HFF-Myc (cell line): ENCODE data around the gene ALK.

ENCODE experiments used
- DNase-seq: peaks from one replicate; pipeline ENCODE4 v3.0.0-alpha.2; 2011; ENCODE audit warnings: low read depth; ENCODE audit errors: extremely low read depth
- H3K4me3 ChIP-seq: replicated peaks from 2 replicates; pipeline ENCODE4 v1.5.1; 2011; ENCODE audit warnings: low read depth, mild to moderate bottlenecking, control low read depth, low read length
- CTCF ChIP-seq: IDR thresholded peaks from 2 replicates; pipeline ENCODE4 v1.5.1; 2012; ENCODE audit warnings: mild to moderate bottlenecking, low read depth, low read length, control low read depth; ENCODE audit errors: missing control alignments

The ALK gene

GRCh38 chr2:29224693-29225551, 696.5 kb downstream of the ALK start:
- no peak overlapping the region for H3K4me3 ChIP-seq
- DNase-seq = no peak
- TF ChIP-seq CTCF = no peak

- H3K4me3 ChIP-seq = no peak overlapping the region
- peak; percentile 42 for DNase-seq
- TF ChIP-seq CTCF = no peak
Observed at GRCh38 chr2:29223851-29224692, 697.3 kb downstream of the ALK start.

- no peak overlapping the region for H3K4me3 ChIP-seq
- no peak for DNase-seq
- TF ChIP-seq CTCF = no peak
Observed at GRCh38 chr2:29223257-29223656, 698.1 kb downstream of the ALK start.

GRCh38 chr2:29222381-29223179, 698.8 kb downstream of the ALK start:
- H3K4me3 ChIP-seq = no peak overlapping the region
- DNase-seq = no peak
- TF ChIP-seq CTCF = no peak

- no peak for TF ChIP-seq CTCF
- DNase-seq = no peak
- no peak overlapping the region for H3K4me3 ChIP-seq
Observed at GRCh38 chr2:29220506-29221270, 700.7 kb downstream of the ALK start.

GRCh38 chr2:29219374-29219773, 702.0 kb downstream of the ALK start:
- no peak for DNase-seq
- H3K4me3 ChIP-seq = no peak overlapping the region
- no peak for TF ChIP-seq CTCF
